ENCODE measurements around the gene SHH.

GRCh38 chr7:155756322-155756721 is 55.9 kb downstream of the SHH start:
- TF ChIP-seq SPI1 (IDR thresholded peaks at IDR 0.05; ENCODE audit: low read depth, low read length) (peak; percentile 85), POLR2A (IDR thresholded peaks at IDR 0.05; ENCODE audit: low read depth, low read length) (no peak), POU2F2 (IDR thresholded peaks at IDR 0.05; ENCODE audit: low read depth, low read length) (no peak), POLR2AphosphoS5 (IDR thresholded peaks at IDR 0.05; ENCODE audit: low read depth, low read length) (no peak), TAF1 (IDR thresholded peaks at IDR 0.05; ENCODE audit: low read depth, low read length) (no peak)

Measured in GM12891 (cell line).